SK-N-SH (cell line): ENCODE data around the gene APC. TPM values are rescaled to one million over a fixed set of nuclear protein-coding genes. Genes with fewer than 3 reads are reported as not detected.

ENCODE experiments used
- CTCF ChIA-PET: fragments of 300-600, 350-600 bp; formaldehyde crosslinking; extraction: SDS; loops from one replicate; lab custom pipeline; 2021; lab: Yijun Ruan, JAX
- POLR2A ChIA-PET: fragments of 350-600 bp; sonication (Branson Sonifier 250); formaldehyde crosslinking; extraction: SDS; loops from one replicate; lab custom pipeline; 2020; ENCODE audit warnings: antibody characterized with exemption, inconsistent platforms; lab: Yijun Ruan, JAX
- DNase-seq: peaks from one replicate; pipeline ENCODE4 v3.0.0; 2012
- H2AFZ ChIP-seq: fragments of 200-600 bp; sonication (generic); 2 replicates; pipeline ENCODE4 v1.8.1; 2016; ENCODE audit warnings: antibody characterized with exemption, mild to moderate bottlenecking, low read depth
- H3F3A ChIP-seq: fragments of 200-600 bp; sonication (generic); replicated peaks from 2 replicates; pipeline ENCODE3; 2016; ENCODE audit warnings: antibody characterized with exemption, mild to moderate bottlenecking; ENCODE audit not compliant: insufficient read depth
- H3K27ac ChIP-seq, 2 experiments: fragments of 200-500 bp in 1 of 2; fragments of 200-600 bp in 1 of 2; sonication (Bioruptor generic) in 1 of 2; sonication (generic), shearing (Covaris generic) in 1 of 2; 2 replicates each; pipeline versions ENCODE4 v1.5.1 to v1.6.1; 2014 to 2016; ENCODE audit warnings: low read depth in 2 of 2, inconsistent platforms in 1 of 2, low read length in 1 of 2, mild to moderate bottlenecking in 1 of 2, mixed read lengths in 1 of 2
- H3K27me3 ChIP-seq: fragments of 200-600 bp; sonication (generic), shearing (Covaris generic); 2 replicates; pipeline ENCODE4 v1.6.1; 2016; ENCODE audit warnings: mixed run types; ENCODE audit not compliant: insufficient read depth
- H3K36me3 ChIP-seq, 2 experiments: fragments of 200-500 bp in 1 of 2; fragments of 200-600 bp in 1 of 2; sonication (Bioruptor generic) in 1 of 2; sonication (generic) in 1 of 2; replicated peaks in 1 of 2; 2 replicates each; pipeline versions ENCODE3 to v1.5.1; 2014 to 2016; ENCODE audit warnings: low read length in 1 of 2, mild to moderate bottlenecking in 1 of 2; ENCODE audit not compliant: insufficient read depth in 2 of 2, control insufficient read depth in 1 of 2
- H3K4me1 ChIP-seq, 2 experiments: fragments of 200-500 bp in 1 of 2; fragments of 200-600 bp in 1 of 2; sonication (Bioruptor generic) in 1 of 2; sonication (generic), shearing (Covaris generic) in 1 of 2; 2 replicates each; pipeline versions ENCODE4 v1.5.1 to v1.6.1; 2014 to 2016; ENCODE audit warnings: low read depth in 1 of 2, low read length in 1 of 2, mixed run types in 1 of 2; ENCODE audit not compliant: insufficient read depth in 2 of 2, control insufficient read depth in 1 of 2
- H3K4me2 ChIP-seq: fragments of 200-600 bp; sonication (generic), shearing (Covaris generic); 2 replicates; pipeline ENCODE4 v1.6.1; 2017; ENCODE audit warnings: mixed run types
- H3K4me3 ChIP-seq, 2 experiments: fragments of 200-500 bp in 1 of 2; fragments of 200-600 bp in 1 of 2; sonication (Bioruptor generic) in 1 of 2; sonication (generic), shearing (Covaris generic) in 1 of 2; 2 replicates each; pipeline versions ENCODE4 v1.5.1 to v1.8.1; 2014 to 2016; ENCODE audit warnings: low read depth in 2 of 2, inconsistent platforms in 1 of 2, low read length in 1 of 2, mild to moderate bottlenecking in 1 of 2, mixed read lengths in 1 of 2, moderate library complexity in 1 of 2
- H3K79me2 ChIP-seq: fragments of 200-600 bp; sonication (generic); 2 replicates; pipeline ENCODE4 v1.8.1; 2017; ENCODE audit warnings: mild to moderate bottlenecking; ENCODE audit not compliant: insufficient read depth
- H3K9ac ChIP-seq: fragments of 200-600 bp; sonication (generic); 2 replicates; pipeline ENCODE4 v1.6.1; 2017; ENCODE audit warnings: mixed run types
- H3K9me2 ChIP-seq: fragments of 200-600 bp; sonication (generic); 2 replicates; pipeline ENCODE4 v1.6.1; 2017; ENCODE audit warnings: mixed run types
- H3K9me3 ChIP-seq: fragments of 200-600 bp; sonication (generic); 2 replicates; pipeline ENCODE4 v1.6.1; 2017; ENCODE audit warnings: mixed run types, mild to moderate bottlenecking, moderate library complexity
- H4K20me1 ChIP-seq: fragments of 200-600 bp; sonication (generic); 2 replicates; pipeline ENCODE4 v1.6.1; 2017; ENCODE audit warnings: mild to moderate bottlenecking, mixed run types; ENCODE audit not compliant: insufficient read depth
- CHD2 ChIP-seq: fragments of 150-350 bp; IDR thresholded peaks from 2 replicates; pipeline ENCODE4 v1.6.1; 2018; ENCODE audit warnings: low read length; ENCODE audit not compliant: partially characterized antibody
- CTCF ChIP-seq: fragments of 200-600 bp; sonication (generic); IDR thresholded peaks from 2 replicates; pipeline ENCODE4 v1.6.1; 2017; ENCODE audit warnings: antibody characterized with exemption, mild to moderate bottlenecking, moderate library complexity
- MXI1 ChIP-seq: IDR thresholded peaks from 2 replicates; pipeline ENCODE4 v1.6.1; 2012; ENCODE audit warnings: mild to moderate bottlenecking, low read depth, low read length, improper control_type of control experiment
- POLR2AphosphoS5 ChIP-seq: IDR thresholded peaks from 2 replicates; pipeline ENCODE4 v1.6.1; 2012; ENCODE audit warnings: low read depth, low read length
- RXRA ChIP-seq: IDR thresholded peaks from 2 replicates; pipeline ENCODE4 v1.4.0; 2012; ENCODE audit warnings: low read depth, mild to moderate bottlenecking, borderline replicate concordance
- SMC3 ChIP-seq: IDR thresholded peaks from 2 replicates; pipeline ENCODE4 v1.6.1; 2012; ENCODE audit warnings: low read depth, low read length, improper control_type of control experiment
- USF2 ChIP-seq: fragments of 150-350 bp; IDR thresholded peaks from 2 replicates; pipeline ENCODE4 v1.6.1; 2017; ENCODE audit warnings: antibody characterized with exemption, low read length, low read depth, borderline replicate concordance
- YY1 ChIP-seq: IDR thresholded peaks from 2 replicates; pipeline ENCODE4 v1.4.0; 2012; ENCODE audit warnings: low read depth, mild to moderate bottlenecking
- WGBS: methylation state at CpG from one replicate; pipeline ENCODE4 v1.1.6; 2017; ENCODE audit warnings: low lambda C conversion rate; 5-methylcytosine and 5-hydroxymethylcytosine counted together
- polyA plus RNA-seq, 3 experiments: library from polyadenylated mRNA; depleted of rRNA; stranded (reverse); fragments of >200 nt; gene quantifications; 2 replicates each; pipeline ENCODE4 v1.2.3, GENCODE V29; 2012

APC gene
- polyA plus RNA-seq, 1 of the 3 experiments (the other 2 are of a cell fraction): 5.1 TPM

- ChIA-PET POLR2A (interaction anchor here (0.8 to 1.3 kb wide), 5 partner anchors 11 to 213 kb away, joined by 3 to 4 read pairs (median 3); no protein-coding TSS in a partner anchor), CTCF (interaction anchor here (0.9 to 1.5 kb wide), 4 partner anchors 13 to 35 kb away, joined by 3 to 5 read pairs (median 4); no protein-coding TSS in a partner anchor)
- no peaks in the 10 kb centered on the region for H4K20me1 ChIP-seq
- no peaks in the 10 kb centered on the region for H3K9me2 ChIP-seq
- peak overlapping the region; percentile 85 for H3K4me2 ChIP-seq
- TF ChIP-seq POLR2AphosphoS5: no peak
- no peak for TF ChIP-seq MXI1
- TF ChIP-seq YY1: no peak
- no peak for TF ChIP-seq CTCF
- TF ChIP-seq CHD2: no peak
- DNase-seq: no peak
- H3K9me3 ChIP-seq: no peaks in the 10 kb centered on the region
- peaks cover 16% of the 10 kb centered on the region for H3F3A ChIP-seq
- peak overlapping the region; percentile 75 for H2AFZ ChIP-seq
- H3K4me1 ChIP-seq: peaks cover 20 to 23% of the 10 kb centered on the region in 2 experiments; a peak in 3 of 4 replicates
- no peaks in the 10 kb centered on the region for H3K36me3 ChIP-seq
- peaks cover 52% of the 10 kb centered on the region for H3K79me2 ChIP-seq
- H3K27ac ChIP-seq: peak overlapping the region; percentile 86 to 95
- peak overlapping the region; percentile 87 to 97 for H3K4me3 ChIP-seq
- H3K27me3 ChIP-seq: no peaks in the 10 kb centered on the region
- WGBS: 2% methylated on average over 13 of the region's 13 CpGs
- peak overlapping the region; percentile 80 for H3K9ac ChIP-seq
These were observed 29.5 kb upstream of the APC start for GRCh38 chr5:112708103-112708622.

GRCh38 chr5:112709416-112709815 lies 28.3 kb upstream of the APC start:
- Histone ChIP-seq H3K9ac (peak overlapping the region; percentile 80; the same call in 1 of the 2 replicates), H3K27me3 (no peaks in the 10 kb centered on the region), H3K36me3 (no peaks in the 10 kb centered on the region), H3K4me1 (peaks cover 12 to 15% of the 10 kb centered on the region in 2 experiments; a peak in 3 of 4 replicates), H3K4me2 (peak overlapping the region; percentile 85), H4K20me1 (no peaks in the 10 kb centered on the region), H2AFZ (no peak overlapping the region), H3F3A (peaks cover 6% of the 10 kb centered on the region), H3K79me2 (peaks cover 64% of the 10 kb centered on the region), H3K9me3 (no peaks in the 10 kb centered on the region), H3K4me3 (peak overlapping the region in 1 of 2 experiments; percentile 87; a peak in 2 of 4 replicates), H3K27ac (peak overlapping the region in 1 of 2 experiments; percentile 86; a peak in 1 of 4 replicates), H3K9me2 (no peaks in the 10 kb centered on the region)
- ChIA-PET CTCF (interaction anchor here (0.7 to 0.8 kb wide), 2 partner anchors 15 to 157 kb away, joined by 3 read pairs; no protein-coding TSS in a partner anchor), POLR2A (interaction anchor here (1.0 kb wide), 1 partner anchor 15 kb away, joined by 3 read pairs; no protein-coding TSS in a partner anchor)
- 95% methylated on average over 3 of the region's 3 CpGs for WGBS
- no peak for TF ChIP-seq RXRA
- no peak for TF ChIP-seq USF2
- TF ChIP-seq POLR2AphosphoS5: no peak
- no peak for TF ChIP-seq MXI1
- no peak for TF ChIP-seq YY1
- no peak for TF ChIP-seq SMC3
- no peak for DNase-seq
